ENCODE data around the gene JAML. TPM values are rescaled to one million over a fixed set of nuclear protein-coding genes. Genes with fewer than 3 reads are reported as not detected.
A peak's percentile ranks its signal among the peaks of the same experiment; 100 is the strongest.

Gene JAML
- total and polyA plus RNA-seq, 2 donors (not counting 1 experiment from before 2014, with no cell fraction given), result not detected

DNA sequence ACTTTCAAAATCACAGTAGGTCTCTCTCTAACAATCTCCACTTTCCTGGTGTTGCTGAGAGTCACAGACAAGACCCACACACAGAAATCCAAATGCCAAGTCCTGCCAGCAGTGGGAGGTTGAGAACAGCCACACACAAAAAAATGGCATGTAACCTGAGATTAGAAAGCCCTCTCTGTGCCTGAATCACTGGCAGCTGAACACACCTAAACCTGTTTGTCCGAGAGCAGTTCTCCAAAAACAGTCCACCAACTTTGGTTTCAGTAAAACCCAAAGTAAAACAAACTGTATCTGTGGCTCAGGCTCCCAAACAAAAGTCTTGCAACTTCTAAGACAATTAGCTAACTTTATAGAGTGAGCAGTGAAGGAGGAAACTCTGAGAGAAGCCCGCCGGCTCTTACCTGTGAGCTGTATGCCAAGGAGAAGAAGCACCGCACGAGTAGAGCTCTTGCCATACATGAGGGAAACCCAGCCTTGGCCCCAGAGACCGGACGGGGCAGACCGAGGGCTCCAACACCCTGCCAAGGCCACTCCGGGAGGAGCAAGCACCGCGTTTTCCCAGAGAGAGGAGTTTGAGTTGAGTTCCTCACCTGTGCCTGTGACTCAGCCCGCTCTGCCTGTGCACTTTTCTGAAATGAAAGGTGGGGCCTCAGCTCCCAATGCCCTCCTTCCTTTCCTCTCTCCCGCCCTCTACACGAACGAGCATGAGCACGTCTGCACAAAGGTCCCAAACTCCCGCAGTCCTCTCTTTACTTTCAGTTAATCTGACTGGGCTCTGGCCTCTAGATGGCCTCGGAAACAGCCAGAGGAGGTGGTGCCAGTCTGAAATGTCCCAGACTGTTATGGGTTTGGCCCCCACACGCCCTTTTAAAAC, 39.1 kb upstream of the JAML start, which contains the start of gene MPZL2:
TSS of gene MPZL2 (minus strand) at position 603 of the 874 bp plus-strand sequence. CDS start at position 459, 144 bp downstream.
- peaks cover 33% of the 10 kb centered on the region for H3K27me3 ChIP-seq (ENCODE audit: control insufficient read depth, insufficient read depth, low read length)
- H3K4me2 ChIP-seq (ENCODE audit: extremely low read depth, insufficient read depth, low read length), result no peak within 1 kb of the TSS

DNA sequence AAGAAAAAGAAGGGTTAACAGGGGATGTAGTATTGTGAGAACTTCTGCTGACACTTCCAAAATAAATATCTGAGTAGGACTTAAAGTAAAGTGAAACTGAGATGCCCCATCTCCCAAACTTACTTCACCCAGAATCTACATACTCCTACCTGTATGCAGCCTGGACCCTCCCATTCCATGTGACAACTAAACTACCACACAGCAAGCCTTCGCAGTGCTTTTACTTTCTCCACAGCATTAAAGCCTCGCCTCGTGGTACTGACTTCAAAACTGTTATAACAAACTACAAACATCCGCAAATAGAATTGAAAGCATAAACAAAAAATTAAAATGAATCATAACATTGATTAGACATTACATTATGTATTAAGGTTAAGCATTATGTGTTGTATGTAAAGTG, 38.3 kb upstream of the JAML start:
- no peaks in the 10 kb centered on the region for H3K79me2 ChIP-seq (ENCODE audit: control insufficient read depth, insufficient read depth, low read length)
- H3K9ac ChIP-seq (ENCODE audit: insufficient read depth, low read length), result no peak overlapping the region
- H3K9me3 ChIP-seq (ENCODE audit: control insufficient read depth, insufficient read depth, low read depth, low read length), result no peaks in the 10 kb centered on the region
- TF ChIP-seq, protein P1, sequence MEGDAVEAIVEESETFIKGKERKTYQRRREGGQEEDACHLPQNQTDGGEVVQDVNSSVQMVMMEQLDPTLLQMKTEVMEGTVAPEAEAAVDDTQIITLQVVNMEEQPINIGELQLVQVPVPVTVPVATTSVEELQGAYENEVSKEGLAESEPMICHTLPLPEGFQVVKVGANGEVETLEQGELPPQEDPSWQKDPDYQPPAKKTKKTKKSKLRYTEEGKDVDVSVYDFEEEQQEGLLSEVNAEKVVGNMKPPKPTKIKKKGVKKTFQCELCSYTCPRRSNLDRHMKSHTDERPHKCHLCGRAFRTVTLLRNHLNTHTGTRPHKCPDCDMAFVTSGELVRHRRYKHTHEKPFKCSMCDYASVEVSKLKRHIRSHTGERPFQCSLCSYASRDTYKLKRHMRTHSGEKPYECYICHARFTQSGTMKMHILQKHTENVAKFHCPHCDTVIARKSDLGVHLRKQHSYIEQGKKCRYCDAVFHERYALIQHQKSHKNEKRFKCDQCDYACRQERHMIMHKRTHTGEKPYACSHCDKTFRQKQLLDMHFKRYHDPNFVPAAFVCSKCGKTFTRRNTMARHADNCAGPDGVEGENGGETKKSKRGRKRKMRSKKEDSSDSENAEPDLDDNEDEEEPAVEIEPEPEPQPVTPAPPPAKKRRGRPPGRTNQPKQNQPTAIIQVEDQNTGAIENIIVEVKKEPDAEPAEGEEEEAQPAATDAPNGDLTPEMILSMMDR (conservative IDR thresholded peaks at IDR 0.05 in 1 of 2, IDR thresholded peaks at IDR 0.05 in 1 of 2; ENCODE audit: low read depth in 1 of 2, low read length in 2 of 2), result no peak
- TF ChIP-seq EZH2 (IDR thresholded peaks at IDR 0.05; ENCODE audit: low read length, missing control alignments), result no peak
- H2AFZ ChIP-seq (ENCODE audit: low read length), result no peak overlapping the region
- DNase-seq (ENCODE audit: low read depth in 2 of 2), result no peak
- H3K27me3 ChIP-seq (ENCODE audit: control insufficient read depth, insufficient read depth, low read length), result peaks cover 33% of the 10 kb centered on the region
- no peaks in the 10 kb centered on the region for H4K20me1 ChIP-seq (ENCODE audit: control insufficient read depth, extremely low read depth, insufficient read depth, low read length)
- no peaks in the 10 kb centered on the region for H3K4me1 ChIP-seq (ENCODE audit: control insufficient read depth, extremely low read depth, insufficient read depth, low read length)
- no peaks in the 10 kb centered on the region for H3K36me3 ChIP-seq (ENCODE audit: control insufficient read depth, insufficient read depth, low read length)
- H3K27ac ChIP-seq (ENCODE audit: insufficient read depth, low read length), result no peak overlapping the region
- H3K4me2 ChIP-seq (ENCODE audit: extremely low read depth, insufficient read depth, low read length), result no peak overlapping the region
- H3K4me3 ChIP-seq (replicated peaks in 1 of 4; ENCODE audit: control extremely low read depth in 1 of 4, insufficient read depth in 1 of 4, low read depth in 3 of 4, low read length in 4 of 4), result no peak overlapping the region

More for the DNA sequence above, 39.1 kb upstream of the JAML start, which contains the start of gene MPZL2:
- Histone ChIP-seq H3K27ac (ENCODE audit: insufficient read depth, low read length) (no peak within 1 kb of the TSS), H3K4me3 (replicated peaks in 1 of 4; ENCODE audit: control extremely low read depth in 1 of 4, insufficient read depth in 1 of 4, low read depth in 3 of 4, low read length in 4 of 4) (no peak within 1 kb of the TSS), H2AFZ (ENCODE audit: low read length) (no peak within 1 kb of the TSS), H3K9ac (ENCODE audit: insufficient read depth, low read length) (no peak within 1 kb of the TSS), H3K79me2 (ENCODE audit: control insufficient read depth, insufficient read depth, low read length) (no peaks in the 10 kb centered on the region), H3K4me1 (ENCODE audit: control insufficient read depth, extremely low read depth, insufficient read depth, low read length) (no peaks in the 10 kb centered on the region), H3K9me3 (ENCODE audit: control insufficient read depth, insufficient read depth, low read depth, low read length) (no peaks in the 10 kb centered on the region), H4K20me1 (ENCODE audit: control insufficient read depth, extremely low read depth, insufficient read depth, low read length) (no peaks in the 10 kb centered on the region), H3K36me3 (ENCODE audit: control insufficient read depth, insufficient read depth, low read length) (no peaks in the 10 kb centered on the region)
- no peak for DNase-seq (ENCODE audit: low read depth in 2 of 2)
- TF ChIP-seq, protein P1 (conservative IDR thresholded peaks at IDR 0.05 in 1 of 2, IDR thresholded peaks at IDR 0.05 in 1 of 2; ENCODE audit: low read depth in 1 of 2, low read length in 2 of 2), result no peak
- TF ChIP-seq EZH2 (IDR thresholded peaks at IDR 0.05; ENCODE audit: low read length, missing control alignments), result peak; percentile 60

DNA sequence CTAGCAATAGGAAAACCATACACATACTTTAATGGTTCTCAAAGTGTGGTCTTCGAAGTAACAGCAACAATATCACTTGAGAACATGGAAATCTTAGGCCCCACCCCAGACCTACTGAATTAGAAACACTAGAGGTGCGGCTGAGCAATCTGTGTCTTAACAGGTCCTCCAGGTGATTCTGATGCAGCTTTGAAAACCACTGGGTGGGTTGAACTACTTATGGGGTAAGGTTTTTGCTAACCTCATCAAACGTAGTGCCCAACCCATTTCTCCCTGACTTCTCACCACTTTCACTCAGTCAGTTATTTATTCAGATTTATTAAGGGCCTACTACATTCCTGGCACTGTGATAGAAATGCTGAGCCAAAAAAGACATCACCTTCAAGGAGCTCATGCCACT, 35.5 kb upstream of the JAML start:
- Histone ChIP-seq H3K36me3 (ENCODE audit: control insufficient read depth, insufficient read depth, low read length) (no peaks in the 10 kb centered on the region), H3K4me1 (ENCODE audit: control insufficient read depth, extremely low read depth, insufficient read depth, low read length) (no peaks in the 10 kb centered on the region), H3K27me3 (ENCODE audit: control insufficient read depth, insufficient read depth, low read length) (peaks cover 29% of the 10 kb centered on the region), H3K9me3 (ENCODE audit: control insufficient read depth, insufficient read depth, low read depth, low read length) (no peaks in the 10 kb centered on the region), H3K27ac (ENCODE audit: insufficient read depth, low read length) (no peak overlapping the region), H2AFZ (ENCODE audit: low read length) (no peak overlapping the region), H3K4me2 (ENCODE audit: extremely low read depth, insufficient read depth, low read length) (no peak overlapping the region), H4K20me1 (ENCODE audit: control insufficient read depth, extremely low read depth, insufficient read depth, low read length) (no peaks in the 10 kb centered on the region), H3K9ac (ENCODE audit: insufficient read depth, low read length) (no peak overlapping the region), H3K4me3 (replicated peaks in 1 of 4; ENCODE audit: control extremely low read depth in 1 of 4, insufficient read depth in 1 of 4, low read depth in 3 of 4, low read length in 4 of 4) (no peak overlapping the region), H3K79me2 (ENCODE audit: control insufficient read depth, insufficient read depth, low read length) (no peaks in the 10 kb centered on the region)
- TF ChIP-seq, protein P1 (conservative IDR thresholded peaks at IDR 0.05 in 1 of 2, IDR thresholded peaks at IDR 0.05 in 1 of 2; ENCODE audit: low read depth in 1 of 2, low read length in 2 of 2), result no peak
- TF ChIP-seq EZH2 (IDR thresholded peaks at IDR 0.05; ENCODE audit: low read length, missing control alignments), result no peak
- DNase-seq (ENCODE audit: low read depth in 2 of 2), result no peak

Measured in fibroblast of lung (primary cell).